MCF 10A (cell line): ENCODE results near the gene IRF5. TPM values are rescaled to one million over a fixed set of nuclear protein-coding genes. Genes with fewer than 3 reads are reported as not detected.

ENCODE experiments used
- BruUV-seq: library from RNA; stranded (reverse); fragments of 400-500 nt; replicated peaks from 2 replicates; lab custom pipeline; 2021; lab: Mats Ljungman, UMichigan
- CTCF ChIA-PET: fragments of 300-600 bp; sonication (Branson Sonifier 250); formaldehyde crosslinking; extraction: SDS; loops from one replicate; lab custom pipeline; 2021; ENCODE audit warnings: antibody characterized with exemption, inconsistent platforms; lab: Yijun Ruan, JAX
- POLR2A ChIA-PET: fragments of 300-600, 350-650 bp; sonication (Branson Sonifier 250); formaldehyde crosslinking; extraction: SDS; loops from one replicate; lab custom pipeline; 2020; ENCODE audit warnings: antibody characterized with exemption, inconsistent platforms; lab: Yijun Ruan, JAX
- DNase-seq: peaks from one replicate; pipeline ENCODE4 v3.0.0-alpha.2; 2018; ENCODE audit not compliant: unreplicated experiment
- H3K27ac Mint-ChIP-seq: one replicate; pipeline ENCODE4 v1.8.0; 2022; ENCODE audit warnings: mild to moderate bottlenecking, low read depth, mixed read lengths; ENCODE audit not compliant: unreplicated experiment
- H3K27me3 Mint-ChIP-seq: one replicate; pipeline ENCODE4 v1.8.0; 2022; ENCODE audit warnings: mixed read lengths; ENCODE audit not compliant: insufficient read depth, unreplicated experiment
- H3K36me3 Mint-ChIP-seq: one replicate; pipeline ENCODE4 v1.8.0; 2022; ENCODE audit warnings: mild to moderate bottlenecking, moderate library complexity, mixed read lengths; ENCODE audit not compliant: insufficient read depth, unreplicated experiment
- H3K4me1 Mint-ChIP-seq: one replicate; pipeline ENCODE4 v1.8.0; 2022; ENCODE audit warnings: mixed read lengths; ENCODE audit not compliant: insufficient read depth, unreplicated experiment
- H3K4me3 Mint-ChIP-seq: one replicate; pipeline ENCODE4 v1.8.0; 2022; ENCODE audit warnings: mild to moderate bottlenecking, moderate library complexity, mixed read lengths; ENCODE audit not compliant: unreplicated experiment
- H3K9me3 Mint-ChIP-seq: one replicate; pipeline ENCODE4 v1.8.0; 2022; ENCODE audit warnings: mixed read lengths; ENCODE audit not compliant: unreplicated experiment
- intact Hi-C: fragments of 100-400 bp; cut with micrococcal nuclease; formaldehyde crosslinking; loops from 2 replicates; pipeline ENCODE4 v1.14.1; 2022
- total RNA-seq: library from RNA; stranded (reverse); gene quantifications from 2 replicates; pipeline ENCODE4 v1.2.3, GENCODE V29; 2022
- TF ChIP-seq, protein P1 (sequence below): fragments of 200-600 bp; IDR thresholded peaks from one replicate; pipeline ENCODE4 v1.8.0; 2022; ENCODE audit warnings: antibody characterized with exemption, mild to moderate bottlenecking; ENCODE audit not compliant: unreplicated experiment

IRF5 gene
- total RNA-seq, 1 experiment from 2014 or later, result 7.5 TPM

GRCh38 chr7:128997181-128997580, 59.5 kb downstream of the IRF5 start:
- H3K9me3 Mint-ChIP-seq, result no peaks in the 10 kb centered on the region
- H3K4me1 Mint-ChIP-seq, result no peaks in the 10 kb centered on the region
- H3K27ac Mint-ChIP-seq, result peak overlapping the region; percentile 31
- no peak for DNase-seq
- intact Hi-C loops, result no loop called here
- CTCF ChIA-PET, result interaction anchor here (0.6 kb wide), 1 partner anchor 98 kb away, joined by 4 read pairs; no protein-coding TSS in a partner anchor
- peaks cover 33% of the 10 kb centered on the region for H3K36me3 Mint-ChIP-seq
- TF ChIP-seq, protein P1, sequence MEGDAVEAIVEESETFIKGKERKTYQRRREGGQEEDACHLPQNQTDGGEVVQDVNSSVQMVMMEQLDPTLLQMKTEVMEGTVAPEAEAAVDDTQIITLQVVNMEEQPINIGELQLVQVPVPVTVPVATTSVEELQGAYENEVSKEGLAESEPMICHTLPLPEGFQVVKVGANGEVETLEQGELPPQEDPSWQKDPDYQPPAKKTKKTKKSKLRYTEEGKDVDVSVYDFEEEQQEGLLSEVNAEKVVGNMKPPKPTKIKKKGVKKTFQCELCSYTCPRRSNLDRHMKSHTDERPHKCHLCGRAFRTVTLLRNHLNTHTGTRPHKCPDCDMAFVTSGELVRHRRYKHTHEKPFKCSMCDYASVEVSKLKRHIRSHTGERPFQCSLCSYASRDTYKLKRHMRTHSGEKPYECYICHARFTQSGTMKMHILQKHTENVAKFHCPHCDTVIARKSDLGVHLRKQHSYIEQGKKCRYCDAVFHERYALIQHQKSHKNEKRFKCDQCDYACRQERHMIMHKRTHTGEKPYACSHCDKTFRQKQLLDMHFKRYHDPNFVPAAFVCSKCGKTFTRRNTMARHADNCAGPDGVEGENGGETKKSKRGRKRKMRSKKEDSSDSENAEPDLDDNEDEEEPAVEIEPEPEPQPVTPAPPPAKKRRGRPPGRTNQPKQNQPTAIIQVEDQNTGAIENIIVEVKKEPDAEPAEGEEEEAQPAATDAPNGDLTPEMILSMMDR, result no peak
- no peak overlapping the region for H3K4me3 Mint-ChIP-seq
- BruUV-seq, result no TSS peak
- no peaks in the 10 kb centered on the region for H3K27me3 Mint-ChIP-seq
- POLR2A ChIA-PET, result no interaction called here

Other genes with a start within 250 kb of the IRF5 start
- 147 and 184 TPM in 2 replicates for gene CALU, start 198.6 kb upstream of the IRF5 start, total RNA-seq
- gene OPN1SW, start 162.1 kb upstream of the IRF5 start, total RNA-seq, result not detected in 2 replicates
- 3.5 and 6.5 TPM in 2 replicates for gene CCDC136, start 146.0 kb upstream of the IRF5 start, total RNA-seq
- gene FLNC, start 107.5 kb upstream of the IRF5 start, total RNA-seq, result 0.28 and 0.44 TPM in 2 replicates
- gene ATP6V1F, start 75.1 kb upstream of the IRF5 start, total RNA-seq, result 125 and 152 TPM in 2 replicates
- 0.42 and 0.68 TPM in 2 replicates for gene KCP, start 27.2 kb upstream of the IRF5 start, total RNA-seq
- gene TNPO3, start 117.2 kb downstream of the IRF5 start, total RNA-seq, result 42.3 and 44.2 TPM in 2 replicates
- gene TSPAN33, start 206.8 kb downstream of the IRF5 start, total RNA-seq, result 1.7 TPM in 2 replicates